ENCODE results near the gene C1orf226.

DNA sequence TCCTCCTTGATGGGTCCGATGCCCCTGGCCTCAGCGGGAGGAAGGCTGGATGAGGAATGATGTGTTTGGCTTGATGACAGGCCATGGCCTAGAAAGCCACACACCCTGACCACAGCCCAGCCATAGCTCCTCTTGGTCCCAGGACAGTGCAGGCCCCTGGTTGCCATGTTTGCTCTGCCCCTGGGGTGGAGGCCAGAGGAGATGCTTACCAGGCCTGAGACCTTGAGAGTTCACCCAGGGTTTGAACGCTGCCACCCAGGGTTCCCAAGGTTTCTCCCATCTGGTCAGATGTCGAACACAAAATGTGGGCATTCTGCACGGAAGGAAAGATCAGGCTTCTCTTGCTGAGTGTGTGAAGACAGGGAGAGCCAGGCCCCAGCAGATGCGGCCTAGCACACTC, 2.6 kb downstream of the C1orf226 start:
- TF ChIP-seq, protein P1, sequence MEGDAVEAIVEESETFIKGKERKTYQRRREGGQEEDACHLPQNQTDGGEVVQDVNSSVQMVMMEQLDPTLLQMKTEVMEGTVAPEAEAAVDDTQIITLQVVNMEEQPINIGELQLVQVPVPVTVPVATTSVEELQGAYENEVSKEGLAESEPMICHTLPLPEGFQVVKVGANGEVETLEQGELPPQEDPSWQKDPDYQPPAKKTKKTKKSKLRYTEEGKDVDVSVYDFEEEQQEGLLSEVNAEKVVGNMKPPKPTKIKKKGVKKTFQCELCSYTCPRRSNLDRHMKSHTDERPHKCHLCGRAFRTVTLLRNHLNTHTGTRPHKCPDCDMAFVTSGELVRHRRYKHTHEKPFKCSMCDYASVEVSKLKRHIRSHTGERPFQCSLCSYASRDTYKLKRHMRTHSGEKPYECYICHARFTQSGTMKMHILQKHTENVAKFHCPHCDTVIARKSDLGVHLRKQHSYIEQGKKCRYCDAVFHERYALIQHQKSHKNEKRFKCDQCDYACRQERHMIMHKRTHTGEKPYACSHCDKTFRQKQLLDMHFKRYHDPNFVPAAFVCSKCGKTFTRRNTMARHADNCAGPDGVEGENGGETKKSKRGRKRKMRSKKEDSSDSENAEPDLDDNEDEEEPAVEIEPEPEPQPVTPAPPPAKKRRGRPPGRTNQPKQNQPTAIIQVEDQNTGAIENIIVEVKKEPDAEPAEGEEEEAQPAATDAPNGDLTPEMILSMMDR (IDR thresholded peaks at IDR 0.05; ENCODE audit: insufficient read depth, low read length, poor library complexity, severe bottlenecking) = no peak
- no peak for TF ChIP-seq EZH2phosphoT487 (conservative IDR thresholded peaks at IDR 0.05; ENCODE audit: low read length)

All from SU-DHL-6 (cell line).